Ammon's horn (tissue), 1 donor: ENCODE results near the gene CGB8.
"Not testable (repeated sequence)": the region's sequence is repeated elsewhere in the genome, so short reads cannot be mapped to it uniquely, and the experiment has no call there.

Source experiments
- DNase-seq: peaks from one replicate; pipeline ENCODE4 v3.0.0-alpha.2; 2016; ENCODE audit warnings: low spot score

Gene CGB8

DNA sequence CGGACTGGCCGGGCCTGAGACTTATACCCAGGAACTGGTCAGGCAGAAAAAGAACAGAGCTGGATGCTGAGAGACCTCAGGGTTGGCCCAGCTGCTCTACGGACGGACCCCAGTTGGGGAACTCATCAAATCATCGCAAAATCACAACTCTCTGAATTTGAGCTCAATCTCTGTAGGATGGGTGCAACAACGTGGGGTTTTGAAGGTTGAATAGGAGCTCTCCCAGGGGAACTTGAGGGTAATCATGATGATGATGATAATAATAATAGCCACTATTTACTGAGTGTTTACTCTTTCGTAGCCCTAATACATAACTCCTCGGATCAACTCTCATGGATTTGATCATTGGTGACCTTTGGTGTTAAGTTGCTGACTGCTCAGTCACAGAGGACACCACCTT is 18.6 kb downstream of the CGB8 start:
- not testable (repeated sequence) for DNase-seq

- DNase-seq: not testable (repeated sequence)
These were observed 19.2 kb downstream of the CGB8 start for GRCh38 chr19:49029749-49030148.

GRCh38 chr19:49028686-49029085 is 20.2 kb downstream of the CGB8 start:
- DNase-seq: not testable (repeated sequence)

DNA sequence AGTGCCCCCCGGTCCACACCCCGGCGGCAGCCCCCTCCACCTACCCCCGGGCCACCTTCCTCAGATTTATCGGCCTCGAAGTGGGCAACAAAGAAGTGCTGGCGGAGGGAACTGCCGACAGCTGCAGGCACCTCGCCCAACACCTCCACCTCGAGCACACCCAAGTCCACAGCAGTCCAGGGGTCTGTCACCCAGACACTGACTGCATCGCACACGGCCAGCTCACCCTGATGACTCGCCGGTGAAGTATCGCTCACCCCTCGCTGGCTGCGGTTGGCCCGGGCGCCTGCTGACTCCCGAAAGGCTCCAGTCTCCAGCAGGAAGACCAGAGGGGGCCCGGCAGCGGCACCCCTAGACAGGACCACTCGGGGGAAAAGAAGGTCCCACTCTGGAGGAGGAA is 23.3 kb downstream of the CGB8 start:
- DNase-seq: not testable (repeated sequence)

DNA sequence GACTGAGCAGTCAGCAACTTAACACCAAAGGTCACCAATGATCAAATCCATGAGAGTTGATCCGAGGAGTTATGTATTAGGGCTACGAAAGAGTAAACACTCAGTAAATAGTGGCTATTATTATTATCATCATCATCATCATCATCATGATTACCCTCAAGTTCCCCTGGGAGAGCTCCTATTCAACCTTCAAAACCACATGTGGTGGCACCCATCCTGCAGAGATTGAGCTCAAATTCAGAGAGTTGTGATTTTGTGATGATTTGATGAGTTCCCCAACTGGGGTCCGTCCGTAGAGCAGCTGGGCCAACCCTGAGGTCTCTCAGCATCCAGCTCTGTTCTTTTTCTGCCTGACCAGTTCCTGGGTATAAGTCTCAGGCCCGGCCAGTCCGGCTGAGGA is 23.8 kb downstream of the CGB8 start:
- DNase-seq: not testable (repeated sequence)

- DNase-seq: not testable (repeated sequence)
These were observed 24.7 kb downstream of the CGB8 start, which contains the start of gene CGB3 for GRCh38 chr19:49024233-49024632. Gene CGB3, minus strand, starts transcription at chr19:49024333. Its CDS starts 362 bp downstream, at chr19:49023971.

GRCh38 chr19:49022116-49022515 is 26.8 kb downstream of the CGB8 start:
- no peak for DNase-seq

GRCh38 chr19:49020931-49021895 is 27.7 kb downstream of the CGB8 start:
- no peak for DNase-seq

DNA sequence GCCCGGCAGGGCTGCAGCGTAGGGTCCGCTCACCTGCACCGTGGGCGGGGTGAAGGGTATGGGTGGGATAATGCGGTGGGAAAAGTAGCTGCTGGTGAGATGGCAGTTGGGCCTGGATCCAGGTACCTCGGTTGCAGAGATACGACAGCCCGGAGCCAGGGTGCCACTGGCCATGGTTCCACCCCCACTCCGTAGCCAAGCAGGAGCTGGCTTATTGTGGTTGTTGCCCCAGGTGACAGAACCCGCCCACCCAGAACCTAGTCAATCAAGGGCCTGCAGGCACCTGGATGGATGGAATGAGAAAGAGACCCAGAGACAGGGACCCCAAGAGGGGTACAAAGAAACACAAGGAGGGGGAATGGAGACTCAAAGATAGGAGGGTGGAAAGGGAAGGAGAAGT is 28.6 kb downstream of the CGB8 start:
- DNase-seq: no peak

DNA sequence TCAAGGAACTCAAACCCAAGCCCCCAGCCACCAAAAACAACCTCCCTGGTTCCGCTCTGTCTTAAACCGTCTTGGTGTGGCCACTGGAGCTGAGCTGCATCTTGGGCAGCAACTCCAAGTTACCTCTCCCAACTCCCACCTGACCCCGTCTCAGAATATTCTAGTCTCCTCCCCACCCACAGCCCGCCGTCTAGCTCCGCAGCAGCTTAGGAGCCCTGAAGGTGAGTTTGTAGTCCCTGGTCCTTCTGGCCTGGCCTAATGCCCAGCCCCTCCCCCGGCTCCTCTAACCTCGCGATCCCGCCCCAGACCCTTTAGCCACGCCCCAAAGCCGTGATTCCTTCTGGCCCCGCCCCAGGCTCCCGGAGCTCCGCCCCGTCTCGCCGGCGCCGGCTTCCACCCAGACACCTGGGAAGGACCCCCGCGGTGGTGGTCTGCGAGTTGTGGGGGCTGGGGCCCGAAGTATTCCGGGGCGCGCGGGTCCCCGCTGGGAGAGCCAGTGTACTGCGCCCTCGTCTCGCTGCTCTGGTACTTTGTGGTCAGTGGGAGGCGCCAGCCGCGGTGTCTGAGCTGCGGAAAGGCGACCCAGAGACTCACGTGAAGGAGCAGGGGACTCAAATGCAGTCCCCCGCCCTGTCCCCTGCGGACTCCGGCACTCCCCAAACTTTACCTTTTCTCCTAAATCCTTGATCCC is 29.5 kb downstream of the CGB8 start:
- no peak for DNase-seq

GRCh38 chr19:49018388-49019241 is 30.3 kb downstream of the CGB8 start:
- not testable (repeated sequence) for DNase-seq

- DNase-seq: no peak
These were observed 31.1 kb downstream of the CGB8 start for GRCh38 chr19:49017666-49018351.

- DNase-seq: no peak
These were observed 31.8 kb downstream of the CGB8 start, which contains the start of gene LHB for GRCh38 chr19:49017041-49017665. Gene LHB, minus strand, starts transcription at chr19:49017091. Its CDS starts 10 bp downstream, at chr19:49017081.

GRCh38 chr19:49016067-49016839 is 32.7 kb downstream of the CGB8 start:
- no peak for DNase-seq

GRCh38 chr19:49014870-49015255 is 34.0 kb downstream of the CGB8 start:
- DNase-seq: no peak

DNA sequence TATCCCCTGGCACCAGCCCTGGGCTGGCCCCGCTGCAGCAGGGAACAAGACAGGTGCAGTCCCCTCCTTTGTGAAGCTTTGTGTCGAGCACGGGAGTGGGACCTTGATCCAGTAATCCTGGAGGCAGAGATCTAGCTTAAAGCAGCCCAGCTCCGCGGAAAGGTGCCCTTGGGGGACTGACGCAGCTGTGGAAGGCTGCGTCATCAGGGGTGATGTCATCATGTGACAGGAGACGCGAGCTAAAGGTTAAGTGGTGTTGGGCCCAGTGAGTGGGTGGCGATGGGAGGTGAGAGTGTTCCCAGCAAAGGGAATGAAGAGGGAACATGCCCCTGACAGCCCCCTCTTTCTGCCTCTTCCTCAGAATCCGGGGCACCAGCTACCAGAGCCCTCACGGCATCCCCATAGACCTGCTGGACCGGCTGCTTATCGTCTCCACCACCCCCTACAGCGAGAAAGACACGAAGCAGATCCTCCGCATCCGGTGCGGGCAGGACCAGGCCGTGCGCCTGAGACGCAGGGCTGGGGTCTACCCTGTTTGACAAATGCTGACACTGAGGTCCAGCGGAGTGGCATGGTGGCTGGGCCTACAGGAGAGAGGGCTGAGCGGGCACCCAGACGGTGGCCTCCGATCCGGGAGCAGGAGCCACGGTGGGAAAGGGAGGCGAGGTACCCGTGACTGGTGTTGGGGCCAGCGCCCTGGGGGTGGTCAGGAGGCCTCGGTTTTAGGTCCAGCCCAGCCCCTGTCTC is 34.6 kb downstream of the CGB8 start:
- no peak for DNase-seq

- no peak for DNase-seq
These were observed 37.7 kb downstream of the CGB8 start for GRCh38 chr19:49011194-49011593.

DNA sequence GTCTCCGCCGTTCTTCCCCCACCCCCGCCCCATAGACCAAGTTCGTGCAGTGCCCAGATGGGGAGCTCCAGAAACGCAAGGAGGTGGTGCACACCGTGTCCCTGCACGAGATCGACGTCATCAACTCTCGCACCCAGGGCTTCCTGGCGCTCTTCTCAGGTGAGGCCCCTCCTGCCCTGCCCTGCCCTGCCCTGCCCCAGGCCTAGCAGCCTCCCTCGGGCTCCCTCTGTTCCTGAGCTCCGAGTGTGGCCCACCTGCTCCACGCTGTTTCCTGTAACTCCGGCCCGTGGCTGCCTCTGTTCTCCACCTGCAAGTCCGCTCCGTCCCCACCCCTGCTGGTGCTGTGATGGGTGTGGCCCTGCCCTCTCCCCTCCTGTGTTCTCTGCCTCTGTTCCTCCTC is 38.5 kb downstream of the CGB8 start:
- DNase-seq: no peak

DNA sequence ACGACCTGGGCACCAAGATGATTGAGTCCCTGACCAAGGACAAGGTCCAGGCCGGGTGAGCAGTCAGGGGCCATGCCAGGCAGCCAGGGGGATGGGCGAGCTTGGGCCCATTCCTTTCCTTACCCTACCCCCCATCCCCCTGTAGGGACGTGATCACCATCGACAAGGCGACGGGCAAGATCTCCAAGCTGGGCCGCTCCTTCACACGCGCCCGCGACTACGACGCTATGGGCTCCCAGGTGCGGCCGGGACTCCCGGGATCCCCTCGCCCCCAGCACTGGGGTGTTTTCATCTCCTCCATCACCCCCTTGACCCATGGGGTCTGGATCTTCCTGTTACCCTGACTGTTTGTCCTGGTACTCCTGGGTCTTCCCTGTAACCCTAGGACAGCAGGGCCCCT is 39.1 kb downstream of the CGB8 start:
- DNase-seq: no peak
